Measurements from ENCODE around the gene AP4B1.
A peak's percentile ranks its signal among the peaks of the same experiment; 100 is the strongest.

AP4B1 gene

GRCh38 chr1:113899111-113899510 lies 5.5 kb downstream of the AP4B1 start:
- in situ Hi-C loops (cut with HindIII; ENCODE audit: low sequenced_read_pairs), result no loop called here
- DNase-seq (ENCODE audit: low read depth, low spot score), result no peak
- no peak for TF ChIP-seq CTCF (IDR thresholded peaks at IDR 0.05; ENCODE audit: low read depth, low read length)
- no peak overlapping the region for H3K4me3 ChIP-seq (ENCODE audit: low read depth, low read length)

- DNase-seq (ENCODE audit: low read depth, low spot score), result no peak
- TF ChIP-seq CTCF (IDR thresholded peaks at IDR 0.05; ENCODE audit: low read depth, low read length), result no peak
- H3K4me3 ChIP-seq (ENCODE audit: low read depth, low read length), result no peak overlapping the region
- in situ Hi-C loops (cut with HindIII; ENCODE audit: low sequenced_read_pairs), result no loop called here
These were observed 6.3 kb downstream of the AP4B1 start for GRCh38 chr1:113898241-113898814.

GRCh38 chr1:113895961-113896360 lies 8.6 kb downstream of the AP4B1 start:
- in situ Hi-C loops (cut with HindIII; ENCODE audit: low sequenced_read_pairs), result no loop called here
- no peak overlapping the region for H3K4me3 ChIP-seq (ENCODE audit: low read depth, low read length)
- DNase-seq (ENCODE audit: low read depth, low spot score), result peak; percentile 58
- TF ChIP-seq CTCF (IDR thresholded peaks at IDR 0.05; ENCODE audit: low read depth, low read length), result no peak

- in situ Hi-C loops (cut with HindIII; ENCODE audit: low sequenced_read_pairs), result no loop called here
- no peak for TF ChIP-seq CTCF (IDR thresholded peaks at IDR 0.05; ENCODE audit: low read depth, low read length)
- DNase-seq (ENCODE audit: low read depth, low spot score), result no peak
- no peak overlapping the region for H3K4me3 ChIP-seq (ENCODE audit: low read depth, low read length)
These were observed 9.5 kb downstream of the AP4B1 start for GRCh38 chr1:113895098-113895497.

- H3K4me3 ChIP-seq (ENCODE audit: low read depth, low read length), result no peak overlapping the region
- in situ Hi-C loops (cut with HindIII; ENCODE audit: low sequenced_read_pairs), result no loop called here
- DNase-seq (ENCODE audit: low read depth, low spot score), result no peak
- no peak for TF ChIP-seq CTCF (IDR thresholded peaks at IDR 0.05; ENCODE audit: low read depth, low read length)
These were observed 11.3 kb downstream of the AP4B1 start for GRCh38 chr1:113893267-113893666.

GRCh38 chr1:113891631-113892220 lies 12.9 kb downstream of the AP4B1 start:
- no peak for TF ChIP-seq CTCF (IDR thresholded peaks at IDR 0.05; ENCODE audit: low read depth, low read length)
- in situ Hi-C loops (cut with HindIII; ENCODE audit: low sequenced_read_pairs), result no loop called here

More at GRCh38 chr1:113891631-113892220, 12.9 kb downstream of the AP4B1 start:
- H3K4me3 ChIP-seq (ENCODE audit: low read depth, low read length), result no peak overlapping the region
- no peak for DNase-seq (ENCODE audit: low read depth, low spot score)

Data from astrocyte of the spinal cord (primary cell).